Measurements from ENCODE around the gene PROSER2.

GRCh38 chr10:11813855-11814567 lies 9.1 kb upstream of the PROSER2 start:
- TF ChIP-seq, protein P1, sequence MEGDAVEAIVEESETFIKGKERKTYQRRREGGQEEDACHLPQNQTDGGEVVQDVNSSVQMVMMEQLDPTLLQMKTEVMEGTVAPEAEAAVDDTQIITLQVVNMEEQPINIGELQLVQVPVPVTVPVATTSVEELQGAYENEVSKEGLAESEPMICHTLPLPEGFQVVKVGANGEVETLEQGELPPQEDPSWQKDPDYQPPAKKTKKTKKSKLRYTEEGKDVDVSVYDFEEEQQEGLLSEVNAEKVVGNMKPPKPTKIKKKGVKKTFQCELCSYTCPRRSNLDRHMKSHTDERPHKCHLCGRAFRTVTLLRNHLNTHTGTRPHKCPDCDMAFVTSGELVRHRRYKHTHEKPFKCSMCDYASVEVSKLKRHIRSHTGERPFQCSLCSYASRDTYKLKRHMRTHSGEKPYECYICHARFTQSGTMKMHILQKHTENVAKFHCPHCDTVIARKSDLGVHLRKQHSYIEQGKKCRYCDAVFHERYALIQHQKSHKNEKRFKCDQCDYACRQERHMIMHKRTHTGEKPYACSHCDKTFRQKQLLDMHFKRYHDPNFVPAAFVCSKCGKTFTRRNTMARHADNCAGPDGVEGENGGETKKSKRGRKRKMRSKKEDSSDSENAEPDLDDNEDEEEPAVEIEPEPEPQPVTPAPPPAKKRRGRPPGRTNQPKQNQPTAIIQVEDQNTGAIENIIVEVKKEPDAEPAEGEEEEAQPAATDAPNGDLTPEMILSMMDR (IDR thresholded peaks at IDR 0.05) = no peak
- TF ChIP-seq POLR2AphosphoS5 (IDR thresholded peaks at IDR 0.05; ENCODE audit: low read depth, low read length) = no peak

Measured in Panc1 (cell line).